Measurements from ENCODE around the gene WDR70. TPM values are rescaled to one million over a fixed set of nuclear protein-coding genes. Genes with fewer than 3 reads are reported as not detected.

Gene WDR70
- total RNA-seq, 1 experiment from 2014 or later = 40.2 TPM

DNA sequence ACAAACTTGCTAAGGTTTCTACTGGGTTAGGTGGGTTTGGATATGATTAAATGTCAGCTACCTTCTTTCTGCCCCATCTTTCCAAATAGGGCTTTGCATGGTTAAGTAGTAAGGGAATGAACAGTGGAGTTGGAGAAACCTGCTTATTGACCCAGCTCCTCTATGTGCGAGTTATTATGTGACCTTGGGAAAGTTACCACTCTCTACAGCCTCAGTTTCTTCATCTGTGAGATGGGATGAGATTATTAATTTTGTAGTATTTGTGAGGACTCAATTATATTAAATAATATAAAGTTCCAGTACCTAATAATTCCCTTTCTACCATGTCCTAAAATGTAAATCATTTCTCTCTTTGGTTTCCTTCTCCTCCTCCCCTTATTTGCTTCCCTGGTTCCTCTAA, 337.3 kb downstream of the WDR70 start:
- BruUV-seq (replicated peaks) = no TSS peak
- Histone ChIP-seq H3K36me3 (ENCODE audit: control insufficient read depth, insufficient read depth, low read length) (no peaks in the 10 kb centered on the region), H3K27me3 (replicated peaks; ENCODE audit: control insufficient read depth, insufficient read depth, low read length) (no peaks in the 10 kb centered on the region), H3K9me3 (no peaks in the 10 kb centered on the region), H3K4me1 (no peaks in the 10 kb centered on the region), H3K4me3 (ENCODE audit: low read depth, low read length) (no peak overlapping the region)
- no peak overlapping the region for H3K4me3 Mint-ChIP-seq (ENCODE audit: unreplicated experiment)
- no peak for DNase-seq
- H3K36me3 Mint-ChIP-seq (ENCODE audit: insufficient read depth, unreplicated experiment) = no peaks in the 10 kb centered on the region
- intact Hi-C loops (cut with micrococcal nuclease; ENCODE audit: unreplicated experiment) = no loop called here
- no peaks in the 10 kb centered on the region for H3K27me3 Mint-ChIP-seq (ENCODE audit: insufficient read depth, unreplicated experiment)
- H3K9me3 Mint-ChIP-seq (ENCODE audit: unreplicated experiment) = no peaks in the 10 kb centered on the region
- TF ChIP-seq, protein P1, sequence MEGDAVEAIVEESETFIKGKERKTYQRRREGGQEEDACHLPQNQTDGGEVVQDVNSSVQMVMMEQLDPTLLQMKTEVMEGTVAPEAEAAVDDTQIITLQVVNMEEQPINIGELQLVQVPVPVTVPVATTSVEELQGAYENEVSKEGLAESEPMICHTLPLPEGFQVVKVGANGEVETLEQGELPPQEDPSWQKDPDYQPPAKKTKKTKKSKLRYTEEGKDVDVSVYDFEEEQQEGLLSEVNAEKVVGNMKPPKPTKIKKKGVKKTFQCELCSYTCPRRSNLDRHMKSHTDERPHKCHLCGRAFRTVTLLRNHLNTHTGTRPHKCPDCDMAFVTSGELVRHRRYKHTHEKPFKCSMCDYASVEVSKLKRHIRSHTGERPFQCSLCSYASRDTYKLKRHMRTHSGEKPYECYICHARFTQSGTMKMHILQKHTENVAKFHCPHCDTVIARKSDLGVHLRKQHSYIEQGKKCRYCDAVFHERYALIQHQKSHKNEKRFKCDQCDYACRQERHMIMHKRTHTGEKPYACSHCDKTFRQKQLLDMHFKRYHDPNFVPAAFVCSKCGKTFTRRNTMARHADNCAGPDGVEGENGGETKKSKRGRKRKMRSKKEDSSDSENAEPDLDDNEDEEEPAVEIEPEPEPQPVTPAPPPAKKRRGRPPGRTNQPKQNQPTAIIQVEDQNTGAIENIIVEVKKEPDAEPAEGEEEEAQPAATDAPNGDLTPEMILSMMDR (IDR thresholded peaks at IDR 0.05; ENCODE audit: insufficient read depth in 1 of 2, low read depth in 1 of 2, low read length in 1 of 2, severe bottlenecking in 1 of 2, unreplicated experiment in 1 of 2) = no peak
- POLR2A ChIA-PET = no interaction called here
- peaks cover 6% of the 10 kb centered on the region for H3K4me1 Mint-ChIP-seq (ENCODE audit: low read depth, unreplicated experiment)
- H3K27ac Mint-ChIP-seq (ENCODE audit: unreplicated experiment) = no peak overlapping the region
- CTCF ChIA-PET = no interaction called here

DNA sequence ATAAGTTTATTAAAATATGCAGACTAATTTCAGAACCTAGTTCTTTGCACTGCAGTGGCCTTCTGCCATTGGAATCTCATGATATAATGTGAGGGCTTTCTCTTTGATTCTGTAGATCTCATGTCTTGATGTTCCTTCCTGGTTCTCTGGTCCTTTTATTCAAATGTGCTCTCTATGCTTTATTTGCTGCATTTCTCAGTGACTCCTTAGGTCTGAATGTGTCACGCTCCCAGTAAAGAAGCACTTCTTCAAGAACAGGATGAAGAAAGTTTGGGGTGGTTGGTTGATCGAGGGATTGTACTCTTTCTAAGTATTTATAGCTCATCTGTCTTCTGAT, 338.1 kb downstream of the WDR70 start:
- Histone ChIP-seq H3K27me3 (replicated peaks; ENCODE audit: control insufficient read depth, insufficient read depth, low read length) (no peaks in the 10 kb centered on the region), H3K4me3 (ENCODE audit: low read depth, low read length) (no peak overlapping the region), H3K36me3 (ENCODE audit: control insufficient read depth, insufficient read depth, low read length) (no peaks in the 10 kb centered on the region), H3K9me3 (no peaks in the 10 kb centered on the region), H3K4me1 (no peaks in the 10 kb centered on the region)
- H3K27ac Mint-ChIP-seq (ENCODE audit: unreplicated experiment) = no peak overlapping the region
- H3K4me3 Mint-ChIP-seq (ENCODE audit: unreplicated experiment) = no peak overlapping the region
- TF ChIP-seq, protein P1 (IDR thresholded peaks at IDR 0.05; ENCODE audit: insufficient read depth in 1 of 2, low read depth in 1 of 2, low read length in 1 of 2, severe bottlenecking in 1 of 2, unreplicated experiment in 1 of 2) = no peak
- BruUV-seq (replicated peaks) = no TSS peak
- POLR2A ChIA-PET = no interaction called here
- H3K4me1 Mint-ChIP-seq (ENCODE audit: low read depth, unreplicated experiment) = peaks cover 6% of the 10 kb centered on the region
- no peaks in the 10 kb centered on the region for H3K9me3 Mint-ChIP-seq (ENCODE audit: unreplicated experiment)
- no peaks in the 10 kb centered on the region for H3K27me3 Mint-ChIP-seq (ENCODE audit: insufficient read depth, unreplicated experiment)
- CTCF ChIA-PET = no interaction called here
- no peaks in the 10 kb centered on the region for H3K36me3 Mint-ChIP-seq (ENCODE audit: insufficient read depth, unreplicated experiment)
- DNase-seq = no peak
- intact Hi-C loops (cut with micrococcal nuclease; ENCODE audit: unreplicated experiment) = no loop called here

DNA sequence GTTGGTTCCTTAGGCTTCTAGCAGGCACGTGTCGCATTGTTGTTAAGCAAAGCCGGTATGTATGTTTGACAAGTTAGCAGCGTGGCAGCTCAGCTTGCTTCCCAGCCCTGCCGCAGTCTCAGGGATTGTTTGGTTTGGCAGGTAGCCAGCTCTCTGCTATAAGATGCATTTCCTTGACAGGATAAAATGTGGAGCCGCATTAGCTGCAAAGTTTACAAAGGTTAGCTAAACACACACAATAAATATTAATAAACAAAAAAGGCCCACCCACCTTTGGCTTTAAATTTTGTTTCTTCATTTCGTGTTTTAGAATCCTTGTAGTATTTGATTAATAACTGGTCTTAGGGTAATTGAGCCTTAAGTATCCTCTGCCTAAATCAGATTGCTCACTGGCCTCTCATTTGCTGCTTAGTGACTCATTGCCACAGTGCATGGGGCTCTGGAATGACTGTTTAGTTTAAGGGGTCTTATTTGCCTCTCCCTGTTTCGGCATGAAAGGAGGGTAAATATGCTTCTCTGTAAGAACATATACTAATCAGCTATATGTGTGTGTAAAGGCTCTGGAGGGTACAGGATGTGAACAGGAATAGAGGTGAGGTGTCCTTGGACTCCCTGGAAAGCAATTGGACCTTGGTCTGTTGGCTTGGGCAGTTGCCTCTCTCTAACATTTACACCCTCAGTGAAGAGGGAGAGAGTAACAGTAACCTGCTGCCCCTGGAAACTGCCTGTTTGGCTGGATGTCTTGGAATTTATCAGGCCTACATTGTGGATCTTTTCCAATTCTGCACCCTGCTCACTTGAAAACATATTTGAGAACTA, 338.7 kb downstream of the WDR70 start:
- no peak overlapping the region for H3K27ac Mint-ChIP-seq (ENCODE audit: unreplicated experiment)
- peaks cover 6% of the 10 kb centered on the region for H3K4me1 Mint-ChIP-seq (ENCODE audit: low read depth, unreplicated experiment)
- intact Hi-C loops (cut with micrococcal nuclease; ENCODE audit: unreplicated experiment) = no loop called here
- H3K27me3 Mint-ChIP-seq (ENCODE audit: insufficient read depth, unreplicated experiment) = no peaks in the 10 kb centered on the region
- CTCF ChIA-PET = no interaction called here
- no peak overlapping the region for H3K4me3 Mint-ChIP-seq (ENCODE audit: unreplicated experiment)
- H3K4me3 ChIP-seq (ENCODE audit: low read depth, low read length) = no peak overlapping the region
- H3K4me1 ChIP-seq = no peaks in the 10 kb centered on the region
- DNase-seq = peak; percentile 3 to 46
- TF ChIP-seq, protein P1 (IDR thresholded peaks at IDR 0.05; ENCODE audit: insufficient read depth in 1 of 2, low read depth in 1 of 2, low read length in 1 of 2, severe bottlenecking in 1 of 2, unreplicated experiment in 1 of 2) = no peak
- no TSS peak for BruUV-seq (replicated peaks)
- H3K27me3 ChIP-seq (replicated peaks; ENCODE audit: control insufficient read depth, insufficient read depth, low read length) = no peaks in the 10 kb centered on the region
- no peaks in the 10 kb centered on the region for H3K9me3 Mint-ChIP-seq (ENCODE audit: unreplicated experiment)
- POLR2A ChIA-PET = no interaction called here
- no peaks in the 10 kb centered on the region for H3K36me3 Mint-ChIP-seq (ENCODE audit: insufficient read depth, unreplicated experiment)
- no peaks in the 10 kb centered on the region for H3K9me3 ChIP-seq
- no peaks in the 10 kb centered on the region for H3K36me3 ChIP-seq (ENCODE audit: control insufficient read depth, insufficient read depth, low read length)
